Colonic mucosa (tissue), 4 donors: Measurements from ENCODE around the gene CACNA2D2. TPM values are rescaled to one million over a fixed set of nuclear protein-coding genes. Genes with fewer than 3 reads are reported as not detected.

ENCODE experiments used
- DNase-seq: peaks from one replicate; pipeline ENCODE4 v3.0.0-alpha.2; 2020
- H3K27ac ChIP-seq: fragments of 200-600 bp; one replicate; pipeline ENCODE4 v1.8.0; 2021
- H3K27me3 ChIP-seq: fragments of 200-600 bp; one replicate; pipeline ENCODE4 v1.8.0; 2021
- H3K36me3 ChIP-seq: fragments of 200-600 bp; one replicate; pipeline ENCODE4 v1.8.0; 2021
- H3K4me1 ChIP-seq: fragments of 200-600 bp; one replicate; pipeline ENCODE4 v1.8.0; 2021; ENCODE audit warnings: mild to moderate bottlenecking
- H3K4me3 ChIP-seq: fragments of 200-600 bp; one replicate; pipeline ENCODE4 v1.8.0; 2021
- H3K9ac ChIP-seq, 2 donors: one replicate each; pipeline ENCODE4 v1.7.0; 2013; ENCODE audit warnings: control low read depth in 2 of 2, low read depth in 2 of 2, low read length in 2 of 2
- H3K9me3 ChIP-seq: fragments of 200-600 bp; one replicate; pipeline ENCODE4 v1.8.0; 2021
- intact Hi-C: fragments of 100-400 bp; cut with DNase I; formaldehyde crosslinking; loops from one replicate; pipeline ENCODE4 v1.14.1; 2022
- total RNA-seq, 2 donors: library from RNA; stranded (reverse); fragmentation: NEBNext Ultra II Directional in 1 of 2; extraction: Animal tissue kit (Norgen Biotek cat#: 25700) in 1 of 2; gene quantifications; one replicate each; pipeline ENCODE4 v1.2.1, GENCODE V29; 2021
- TF ChIP-seq, protein P1 (sequence below): fragments of 200-600 bp; IDR thresholded peaks from one replicate; pipeline ENCODE4 v1.8.0; 2022; ENCODE audit warnings: antibody characterized with exemption, mild to moderate bottlenecking
- donor health status: healthy.
- donor health status: DM: no; HTN: no; CAD: no.
- donor health status: DM: no; HTN: no; CAD: no.

CACNA2D2 gene
- total RNA-seq, 2 donors from 2014 or later = 2.4 to 3.3 TPM

DNA sequence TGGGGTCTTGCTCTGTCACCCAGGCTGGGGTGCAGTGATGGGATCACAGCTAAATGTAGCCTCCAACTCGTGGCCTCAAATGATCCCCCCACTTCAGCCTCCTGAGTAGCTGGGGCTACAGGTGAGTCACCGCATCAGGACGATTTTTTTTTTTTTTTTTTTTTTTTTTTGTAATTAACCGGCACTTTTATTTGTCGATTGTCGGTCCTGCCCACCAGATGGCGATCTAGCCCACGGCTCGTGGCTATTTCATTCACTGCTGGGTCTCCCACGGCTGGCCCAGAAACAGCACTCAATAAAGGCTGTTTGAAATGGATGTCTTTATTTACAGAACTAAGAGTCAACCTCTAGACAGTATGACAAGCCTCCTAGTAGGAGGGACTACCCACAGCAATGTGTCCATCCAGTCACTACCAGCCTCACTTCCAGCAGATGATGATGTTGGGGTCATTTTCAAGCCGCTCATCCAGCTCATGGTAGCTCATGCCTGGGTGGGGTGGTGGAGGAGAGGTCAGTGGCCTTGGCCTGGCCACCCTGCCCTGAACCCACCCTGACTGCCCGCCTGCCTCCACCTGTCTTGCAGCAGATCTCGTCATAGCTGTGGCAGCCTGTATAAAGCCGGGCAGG lies 156.1 kb downstream of the CACNA2D2 start:
- intact Hi-C loops = loop anchor here (5.0 kb wide), 1 partner anchor 195 kb away; no protein-coding TSS in a partner anchor
- H3K4me1 ChIP-seq = peaks cover 19% of the 10 kb centered on the region

DNA sequence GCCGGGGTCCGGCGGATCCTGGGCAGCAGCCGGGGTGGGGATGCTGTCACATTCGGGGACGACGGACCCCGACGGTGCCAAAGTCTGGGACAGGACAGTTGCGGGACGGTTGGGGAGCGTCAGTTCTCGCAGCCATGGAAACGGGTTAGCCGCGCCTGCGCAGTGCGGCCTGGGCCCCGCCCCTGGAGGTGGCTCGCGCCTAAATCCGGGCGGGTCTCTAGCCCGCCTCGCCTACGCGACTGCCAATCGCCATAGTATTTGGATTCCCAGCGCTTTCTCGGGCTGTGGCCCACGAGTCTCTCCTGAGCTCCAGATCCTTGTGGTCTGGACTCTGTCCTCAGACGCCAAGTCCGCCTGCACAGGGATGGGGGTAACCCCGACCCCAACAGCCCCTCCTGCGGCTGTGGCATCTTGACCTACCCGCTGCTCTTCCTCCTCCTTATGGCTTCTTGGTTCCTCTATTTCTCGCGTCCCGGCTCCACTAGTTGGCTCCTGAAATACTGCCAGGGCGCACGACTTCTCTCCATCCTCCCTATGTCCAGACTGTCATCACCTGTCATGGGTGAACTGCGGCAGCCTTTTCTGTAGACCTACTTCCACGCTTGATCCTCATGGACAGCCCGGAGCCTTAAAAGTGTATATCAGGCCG lies 157.7 kb downstream of the CACNA2D2 start, which contains the start of gene ZMYND10:
Gene ZMYND10, minus strand, starts transcription at position 147 of the 649 bp plus-strand sequence. CDS start 153 bp downstream, outside the sequence.
- Histone ChIP-seq H3K27ac (no peak within 1 kb of the TSS), H3K9ac (no peak within 1 kb of the TSS), H3K4me3 (peak within 1 kb of the TSS; percentile 25)

More for the DNA sequence above, 156.1 kb downstream of the CACNA2D2 start:
- Histone ChIP-seq H3K9ac (no peak overlapping the region), H3K9me3 (no peaks in the 10 kb centered on the region), H3K27me3 (no peaks in the 10 kb centered on the region), H3K4me3 (no peak overlapping the region), H3K27ac (no peak overlapping the region), H3K36me3 (no peaks in the 10 kb centered on the region)
- DNase-seq = peak; percentile 73
- TF ChIP-seq, protein P1, sequence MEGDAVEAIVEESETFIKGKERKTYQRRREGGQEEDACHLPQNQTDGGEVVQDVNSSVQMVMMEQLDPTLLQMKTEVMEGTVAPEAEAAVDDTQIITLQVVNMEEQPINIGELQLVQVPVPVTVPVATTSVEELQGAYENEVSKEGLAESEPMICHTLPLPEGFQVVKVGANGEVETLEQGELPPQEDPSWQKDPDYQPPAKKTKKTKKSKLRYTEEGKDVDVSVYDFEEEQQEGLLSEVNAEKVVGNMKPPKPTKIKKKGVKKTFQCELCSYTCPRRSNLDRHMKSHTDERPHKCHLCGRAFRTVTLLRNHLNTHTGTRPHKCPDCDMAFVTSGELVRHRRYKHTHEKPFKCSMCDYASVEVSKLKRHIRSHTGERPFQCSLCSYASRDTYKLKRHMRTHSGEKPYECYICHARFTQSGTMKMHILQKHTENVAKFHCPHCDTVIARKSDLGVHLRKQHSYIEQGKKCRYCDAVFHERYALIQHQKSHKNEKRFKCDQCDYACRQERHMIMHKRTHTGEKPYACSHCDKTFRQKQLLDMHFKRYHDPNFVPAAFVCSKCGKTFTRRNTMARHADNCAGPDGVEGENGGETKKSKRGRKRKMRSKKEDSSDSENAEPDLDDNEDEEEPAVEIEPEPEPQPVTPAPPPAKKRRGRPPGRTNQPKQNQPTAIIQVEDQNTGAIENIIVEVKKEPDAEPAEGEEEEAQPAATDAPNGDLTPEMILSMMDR = peak; percentile 47

DNA sequence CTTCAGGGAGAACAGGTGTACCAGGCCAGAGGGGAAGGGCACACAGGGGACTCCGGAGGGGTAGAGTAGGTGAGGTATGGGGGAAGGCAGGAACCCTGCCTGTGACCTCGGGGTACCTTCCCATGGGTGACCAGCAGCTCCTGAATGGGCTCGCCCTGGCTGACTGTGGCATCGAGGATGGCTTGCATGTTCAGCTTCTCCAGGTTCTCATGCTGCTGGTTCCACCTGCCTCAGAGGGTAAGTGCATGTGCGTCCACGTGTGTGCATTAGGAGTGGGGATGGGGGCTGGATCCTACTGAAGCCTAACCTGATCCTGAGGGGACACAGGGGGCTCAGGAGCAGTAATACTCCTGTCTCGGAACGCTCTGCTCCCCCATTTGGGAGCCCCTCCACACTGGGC lies 158.4 kb downstream of the CACNA2D2 start:
- peak overlapping the region; percentile 25 for H3K4me3 ChIP-seq
- H3K27me3 ChIP-seq = no peaks in the 10 kb centered on the region
- TF ChIP-seq, protein P1 = no peak
- no peak overlapping the region for H3K9ac ChIP-seq
- peaks cover 10% of the 10 kb centered on the region for H3K4me1 ChIP-seq
- no peaks in the 10 kb centered on the region for H3K36me3 ChIP-seq
- no peak overlapping the region for H3K27ac ChIP-seq
- no peak for DNase-seq
- no peaks in the 10 kb centered on the region for H3K9me3 ChIP-seq
- intact Hi-C loops = loop anchor here (5.0 kb wide), 1 partner anchor 197 kb away; no protein-coding TSS in a partner anchor

More for the DNA sequence above, 157.7 kb downstream of the CACNA2D2 start, which contains the start of gene ZMYND10:
- TF ChIP-seq, protein P1 = no peak
- DNase-seq = peak; percentile 88
- Histone ChIP-seq H3K4me1 (peaks cover 10% of the 10 kb centered on the region), H3K27me3 (no peaks in the 10 kb centered on the region), H3K9me3 (no peaks in the 10 kb centered on the region), H3K36me3 (no peaks in the 10 kb centered on the region)
- intact Hi-C loops = loop anchor here (5.0 kb wide), 1 partner anchor 197 kb away; no protein-coding TSS in a partner anchor

DNA sequence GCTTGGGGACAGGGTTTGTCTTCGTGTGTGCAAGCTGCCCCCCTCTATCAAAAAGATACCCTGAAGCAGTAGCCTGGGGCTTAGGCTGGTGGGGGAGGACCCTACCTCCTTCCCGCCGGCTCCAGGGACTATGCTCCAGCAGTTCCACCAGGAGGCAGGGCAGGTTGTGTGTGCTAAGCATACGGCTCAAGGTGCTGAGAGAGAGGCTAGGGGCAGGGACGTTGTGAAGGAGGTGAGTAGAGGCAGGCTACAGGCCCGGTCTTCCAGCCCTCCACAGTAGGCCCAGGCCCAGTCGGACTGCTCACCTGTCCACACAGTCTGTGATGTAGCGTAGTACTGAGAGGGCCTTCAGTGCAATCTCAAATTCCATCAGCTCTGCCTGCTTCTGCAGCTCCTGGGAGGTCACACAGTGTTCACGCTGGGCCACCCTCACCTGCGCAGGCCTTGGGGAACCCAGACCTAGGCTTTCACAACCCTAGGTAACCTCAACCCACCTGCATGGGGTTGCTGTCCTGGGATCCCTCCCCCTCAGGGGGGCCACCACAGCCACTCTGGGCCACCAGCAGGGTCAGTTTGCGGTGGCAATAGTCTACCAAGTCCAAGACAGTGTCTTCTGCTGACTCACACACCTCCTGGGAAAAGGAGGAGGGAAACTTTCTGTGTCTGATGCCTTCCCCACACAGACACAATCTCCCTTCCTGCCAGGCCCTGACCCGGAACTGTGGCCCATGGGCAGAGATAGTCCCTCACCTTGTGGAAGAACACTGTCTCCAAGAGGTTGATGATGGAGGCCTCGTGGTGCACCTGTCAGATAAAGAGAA lies 160.4 kb downstream of the CACNA2D2 start:
- Histone ChIP-seq H3K36me3 (no peaks in the 10 kb centered on the region), H3K27me3 (no peaks in the 10 kb centered on the region), H3K4me1 (peaks cover 3% of the 10 kb centered on the region), H3K27ac (no peak overlapping the region), H3K9ac (no peak overlapping the region), H3K9me3 (no peaks in the 10 kb centered on the region), H3K4me3 (no peak overlapping the region)
- intact Hi-C loops = no loop called here
- TF ChIP-seq, protein P1 = no peak
- DNase-seq = peak; percentile 17

DNA sequence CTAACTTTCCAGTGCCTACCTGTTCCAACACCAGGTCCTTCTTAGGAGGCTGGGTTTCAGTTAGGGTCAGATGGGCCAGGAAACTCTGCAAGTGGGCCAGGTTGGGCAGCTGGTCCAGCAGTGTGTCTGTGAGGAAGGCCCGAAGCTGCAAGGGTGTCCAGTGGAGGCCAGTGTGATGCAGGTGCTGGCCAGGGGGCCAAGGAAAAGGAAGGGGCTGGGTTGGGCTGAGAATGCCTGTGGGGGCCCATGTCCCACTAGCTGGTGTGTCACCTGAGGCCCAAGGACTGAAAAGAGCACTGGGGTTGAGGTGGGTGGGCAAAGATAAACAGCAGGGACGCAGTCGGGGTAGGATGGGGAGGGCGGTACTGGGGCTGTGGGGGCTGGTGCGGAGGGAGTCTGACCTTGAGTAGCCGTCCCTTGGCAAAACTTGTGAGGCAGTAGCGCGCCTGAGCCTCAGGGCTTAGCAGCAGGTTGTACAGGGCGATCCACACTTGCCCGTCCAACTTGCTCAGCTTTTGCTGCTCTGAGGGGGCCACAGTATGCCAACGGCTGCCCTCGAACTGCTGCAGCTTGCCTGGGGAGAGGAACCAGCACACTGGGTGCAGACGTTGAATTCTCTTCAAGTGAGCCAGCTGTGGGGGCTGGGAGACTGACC lies 161.3 kb downstream of the CACNA2D2 start:
- TF ChIP-seq, protein P1 = no peak
- Histone ChIP-seq H3K9ac (no peak overlapping the region), H3K27ac (no peak overlapping the region), H3K4me3 (no peak overlapping the region), H3K9me3 (no peaks in the 10 kb centered on the region), H3K36me3 (no peaks in the 10 kb centered on the region), H3K4me1 (peaks cover 3% of the 10 kb centered on the region), H3K27me3 (no peaks in the 10 kb centered on the region)
- intact Hi-C loops = no loop called here
- DNase-seq = peak; percentile 22
